ENCODE data around the gene PPFIA2.

PPFIA2 gene

GRCh38 chr12:81450920-81451739 lies 308.0 kb downstream of the PPFIA2 start:
- DNase-seq (ENCODE audit: low read depth, low spot score): peak; percentile 85

- DNase-seq (ENCODE audit: low read depth, low spot score): no peak
Measured at GRCh38 chr12:81441629-81442028, 317.5 kb downstream of the PPFIA2 start.

GRCh38 chr12:81440001-81440400 lies 319.1 kb downstream of the PPFIA2 start:
- no peak for DNase-seq (ENCODE audit: low read depth, low spot score)

- DNase-seq (ENCODE audit: low read depth, low spot score): no peak
Measured at GRCh38 chr12:81439344-81439743, 319.8 kb downstream of the PPFIA2 start.

- no peak for DNase-seq (ENCODE audit: low read depth, low spot score)
Measured at GRCh38 chr12:81417056-81417455, 342.1 kb downstream of the PPFIA2 start.

- no peak for DNase-seq (ENCODE audit: low read depth, low spot score)
Measured at GRCh38 chr12:81416571-81416970, 342.6 kb downstream of the PPFIA2 start.

GRCh38 chr12:81414441-81414840 lies 344.7 kb downstream of the PPFIA2 start:
- no peak for DNase-seq (ENCODE audit: low read depth, low spot score)

- DNase-seq (ENCODE audit: low read depth, low spot score): no peak
Measured at GRCh38 chr12:81412940-81413339, 346.2 kb downstream of the PPFIA2 start.

- no peak for DNase-seq (ENCODE audit: low read depth, low spot score)
Measured at GRCh38 chr12:81403348-81403747, 355.8 kb downstream of the PPFIA2 start.

- no peak for DNase-seq (ENCODE audit: low read depth, low spot score)
Measured at GRCh38 chr12:81401241-81401640, 357.9 kb downstream of the PPFIA2 start.

- DNase-seq (ENCODE audit: low read depth, low spot score): no peak
Measured at GRCh38 chr12:81400024-81400423, 359.1 kb downstream of the PPFIA2 start.

GRCh38 chr12:81395431-81395830 lies 363.7 kb downstream of the PPFIA2 start:
- DNase-seq (ENCODE audit: low read depth, low spot score): no peak

GRCh38 chr12:81389550-81390099 lies 369.5 kb downstream of the PPFIA2 start:
- no peak for DNase-seq (ENCODE audit: low read depth, low spot score)

GRCh38 chr12:81386101-81386500 lies 373.0 kb downstream of the PPFIA2 start:
- no peak for DNase-seq (ENCODE audit: low read depth, low spot score)

GRCh38 chr12:81381951-81382350 lies 377.2 kb downstream of the PPFIA2 start:
- no peak for DNase-seq (ENCODE audit: low read depth, low spot score)

- DNase-seq (ENCODE audit: low read depth, low spot score): no peak
Measured at GRCh38 chr12:81378601-81379285, 380.4 kb downstream of the PPFIA2 start.

GRCh38 chr12:81377771-81378170 lies 381.4 kb downstream of the PPFIA2 start:
- DNase-seq (ENCODE audit: low read depth, low spot score): no peak

- DNase-seq (ENCODE audit: low read depth, low spot score): no peak
Measured at GRCh38 chr12:81375969-81376368, 383.2 kb downstream of the PPFIA2 start.

GRCh38 chr12:81370456-81370855 lies 388.7 kb downstream of the PPFIA2 start:
- no peak for DNase-seq (ENCODE audit: low read depth, low spot score)

GRCh38 chr12:81369175-81369574 lies 390.0 kb downstream of the PPFIA2 start:
- no peak for DNase-seq (ENCODE audit: low read depth, low spot score)

GRCh38 chr12:81365284-81365683 lies 393.9 kb downstream of the PPFIA2 start:
- peak; percentile 4 for DNase-seq (ENCODE audit: low read depth, low spot score)

- DNase-seq (ENCODE audit: low read depth, low spot score): no peak
Measured at GRCh38 chr12:81360916-81361315, 398.2 kb downstream of the PPFIA2 start.

GRCh38 chr12:81359736-81360135 lies 399.4 kb downstream of the PPFIA2 start:
- DNase-seq (ENCODE audit: low read depth, low spot score): no peak

Data from astrocyte of the hippocampus (primary cell).